OCI-LY3 (cell line): ENCODE data around the gene CPEB2.

Experiments
- H2AFZ ChIP-seq: fragments of 200-600, 300-600 bp; shearing (Covaris generic); 2 replicates; pipeline ENCODE4 v1.6.0; 2014; ENCODE audit warnings: antibody characterized with exemption, low read depth, low read length
- H3K27ac ChIP-seq: fragments of 200-600, 300-600 bp; sonication (generic); 2 replicates; pipeline ENCODE4 v1.5.1; 2014; ENCODE audit warnings: mild to moderate bottlenecking, low read length, moderate library complexity, mixed read lengths
- H3K27me3 ChIP-seq: fragments of 200-600, 300-600 bp; sonication (generic); 2 replicates; pipeline ENCODE4 v1.6.1; 2014; ENCODE audit warnings: low read depth, low read length, mixed read lengths
- H3K36me3 ChIP-seq: fragments of 200-600, 300-600 bp; sonication (generic); replicated peaks from 2 replicates; pipeline ENCODE3; 2014; ENCODE audit warnings: low read depth, low read length, mixed read lengths
- H3K4me1 ChIP-seq: fragments of 300-600, 200-600 bp; sonication (generic); 2 replicates; pipeline ENCODE4 v1.6.1; 2014; ENCODE audit warnings: low read length, mixed read lengths
- H3K4me2 ChIP-seq: fragments of 200-600, 300-600 bp; sonication (generic); 2 replicates; pipeline ENCODE4 v1.6.1; 2014; ENCODE audit warnings: low read length, mixed read lengths
- H3K4me3 ChIP-seq: fragments of 300-600, 200-600 bp; sonication (generic); 2 replicates; pipeline ENCODE4 v1.5.1; 2014; ENCODE audit warnings: antibody characterized with exemption, mild to moderate bottlenecking, low read length, moderate library complexity
- H3K79me2 ChIP-seq: fragments of 300-600, 200-600 bp; shearing (Covaris generic); 2 replicates; pipeline ENCODE4 v1.6.1; 2014; ENCODE audit warnings: mild to moderate bottlenecking, low read length, mixed read lengths
- H3K9ac ChIP-seq: fragments of 300-600, 200-600 bp; shearing (Covaris generic); 2 replicates; pipeline ENCODE4 v1.6.0; 2014; ENCODE audit warnings: mild to moderate bottlenecking, low read length, moderate library complexity
- H3K9me3 ChIP-seq: fragments of 200-600, 300-600 bp; shearing (Covaris generic); 2 replicates; pipeline ENCODE4 v1.6.1; 2014; ENCODE audit warnings: low read length, mixed read lengths; ENCODE audit not compliant: insufficient read depth
- H4K20me1 ChIP-seq: fragments of 200-600, 300-600 bp; sonication (generic); 2 replicates; pipeline ENCODE4 v1.6.1; 2016; ENCODE audit warnings: low read length, mixed read lengths; ENCODE audit not compliant: insufficient read depth
- EZH2phosphoT487 ChIP-seq: fragments of 200-600 bp; shearing (Covaris generic); IDR thresholded peaks from 2 replicates; pipeline ENCODE4 v1.6.1; 2018; ENCODE audit warnings: antibody characterized with exemption, mixed run types, low read depth
- TF ChIP-seq, protein P1 (sequence below): fragments of 200-600, 300-600 bp; sonication (generic); IDR thresholded peaks from 2 replicates; pipeline ENCODE4 v1.5.1; 2014; ENCODE audit warnings: antibody characterized with exemption, low read length, low read depth

Gene CPEB2

DNA sequence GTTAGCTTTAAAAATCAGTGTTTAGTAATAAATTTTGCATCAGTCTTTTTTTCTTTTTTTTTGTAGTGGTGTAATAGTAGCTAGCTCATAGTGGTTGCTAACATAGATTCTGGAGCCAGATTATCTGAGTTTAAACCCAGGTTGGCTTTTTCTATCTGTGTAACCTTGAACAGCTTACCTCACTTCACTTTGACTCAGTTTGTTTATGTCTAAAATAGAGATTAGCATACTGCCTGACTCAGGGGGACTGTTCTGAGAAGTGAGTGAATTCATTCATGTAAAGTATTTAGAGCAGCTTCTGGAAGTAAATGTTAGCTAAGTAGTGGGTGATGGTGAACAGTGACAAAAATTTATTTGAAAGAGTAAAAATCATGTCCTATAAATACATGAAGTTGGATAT, 32.9 kb downstream of the CPEB2 start:
- H3K36me3 ChIP-seq: peaks cover 15% of the 10 kb centered on the region
- no peak overlapping the region for H2AFZ ChIP-seq
- no peak overlapping the region for H3K4me2 ChIP-seq
- no peaks in the 10 kb centered on the region for H3K9me3 ChIP-seq
- TF ChIP-seq, protein P1, sequence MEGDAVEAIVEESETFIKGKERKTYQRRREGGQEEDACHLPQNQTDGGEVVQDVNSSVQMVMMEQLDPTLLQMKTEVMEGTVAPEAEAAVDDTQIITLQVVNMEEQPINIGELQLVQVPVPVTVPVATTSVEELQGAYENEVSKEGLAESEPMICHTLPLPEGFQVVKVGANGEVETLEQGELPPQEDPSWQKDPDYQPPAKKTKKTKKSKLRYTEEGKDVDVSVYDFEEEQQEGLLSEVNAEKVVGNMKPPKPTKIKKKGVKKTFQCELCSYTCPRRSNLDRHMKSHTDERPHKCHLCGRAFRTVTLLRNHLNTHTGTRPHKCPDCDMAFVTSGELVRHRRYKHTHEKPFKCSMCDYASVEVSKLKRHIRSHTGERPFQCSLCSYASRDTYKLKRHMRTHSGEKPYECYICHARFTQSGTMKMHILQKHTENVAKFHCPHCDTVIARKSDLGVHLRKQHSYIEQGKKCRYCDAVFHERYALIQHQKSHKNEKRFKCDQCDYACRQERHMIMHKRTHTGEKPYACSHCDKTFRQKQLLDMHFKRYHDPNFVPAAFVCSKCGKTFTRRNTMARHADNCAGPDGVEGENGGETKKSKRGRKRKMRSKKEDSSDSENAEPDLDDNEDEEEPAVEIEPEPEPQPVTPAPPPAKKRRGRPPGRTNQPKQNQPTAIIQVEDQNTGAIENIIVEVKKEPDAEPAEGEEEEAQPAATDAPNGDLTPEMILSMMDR: no peak
- TF ChIP-seq EZH2phosphoT487: no peak
- no peaks in the 10 kb centered on the region for H3K27me3 ChIP-seq
- H3K27ac ChIP-seq: no peak overlapping the region
- H4K20me1 ChIP-seq: no peaks in the 10 kb centered on the region
- H3K4me1 ChIP-seq: no peaks in the 10 kb centered on the region
- H3K4me3 ChIP-seq: no peak overlapping the region
- no peak overlapping the region for H3K9ac ChIP-seq
- no peaks in the 10 kb centered on the region for H3K79me2 ChIP-seq

DNA sequence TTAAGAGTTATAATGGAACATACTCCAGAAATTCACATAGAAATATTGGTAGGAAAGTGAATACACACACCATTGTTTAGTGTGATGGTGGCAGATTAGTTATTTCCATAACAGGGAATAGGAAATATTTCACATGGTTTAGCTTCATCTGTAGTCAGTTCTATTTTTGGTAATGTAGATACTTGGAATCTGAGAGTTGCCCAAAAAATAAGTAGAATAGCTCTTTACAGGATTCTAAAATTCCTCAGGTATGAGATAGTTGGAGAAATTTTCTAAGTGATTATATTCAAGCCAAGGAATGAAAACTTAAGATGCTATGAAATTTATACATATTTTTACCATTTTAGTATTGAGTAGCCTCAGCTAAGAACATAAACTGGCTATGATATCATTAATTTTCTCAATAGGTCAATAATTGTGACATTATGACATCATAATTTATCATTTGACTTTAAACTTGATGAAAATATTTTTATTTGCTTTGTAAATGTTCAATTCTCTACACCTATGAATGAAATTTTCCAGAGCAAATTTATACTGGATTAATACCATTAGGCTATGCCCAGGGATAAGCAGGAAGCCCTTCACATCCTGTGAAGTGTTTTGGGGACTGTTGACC, 35.8 kb downstream of the CPEB2 start:
- Histone ChIP-seq H3K4me2 (no peak overlapping the region), H3K4me3 (no peak overlapping the region), H3K9me3 (no peaks in the 10 kb centered on the region), H3K9ac (no peak overlapping the region), H3K36me3 (peaks cover 12% of the 10 kb centered on the region), H3K4me1 (no peaks in the 10 kb centered on the region), H3K79me2 (no peaks in the 10 kb centered on the region), H2AFZ (no peak overlapping the region), H4K20me1 (no peaks in the 10 kb centered on the region), H3K27me3 (no peaks in the 10 kb centered on the region), H3K27ac (no peak overlapping the region)
- TF ChIP-seq, protein P1: no peak
- no peak for TF ChIP-seq EZH2phosphoT487

DNA sequence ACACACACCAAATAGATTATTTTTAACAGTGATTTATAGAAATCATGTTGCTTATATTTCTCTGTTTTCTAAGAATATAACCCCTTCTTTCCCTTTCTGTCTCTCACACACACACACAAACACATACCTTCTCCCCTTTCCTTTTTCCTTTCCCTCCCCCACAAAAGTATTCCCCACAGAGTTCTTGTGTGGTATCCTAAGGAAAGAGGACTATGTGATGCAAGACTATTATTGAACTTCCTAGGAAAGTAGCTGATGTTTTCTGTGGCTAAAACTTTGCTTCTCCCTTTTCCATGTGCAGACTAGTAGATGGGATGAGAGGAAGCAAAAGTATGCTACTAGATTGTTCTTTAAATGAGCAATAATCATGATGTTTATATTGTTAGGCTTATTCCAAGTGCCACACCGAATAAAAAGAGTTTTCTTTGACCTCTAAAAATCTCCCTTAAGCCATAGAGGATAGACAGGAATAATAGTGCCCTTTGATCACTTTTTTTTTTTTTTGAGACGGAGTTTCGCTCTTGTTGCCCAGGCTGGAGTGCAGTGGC, 38.7 kb downstream of the CPEB2 start:
- Histone ChIP-seq H3K79me2 (no peaks in the 10 kb centered on the region), H4K20me1 (no peaks in the 10 kb centered on the region), H3K27me3 (no peaks in the 10 kb centered on the region), H3K4me2 (no peak overlapping the region), H3K27ac (no peak overlapping the region), H3K9ac (no peak overlapping the region), H3K4me3 (no peak overlapping the region), H3K36me3 (no peaks in the 10 kb centered on the region), H2AFZ (no peak overlapping the region), H3K4me1 (no peaks in the 10 kb centered on the region), H3K9me3 (no peaks in the 10 kb centered on the region)
- TF ChIP-seq, protein P1: no peak
- TF ChIP-seq EZH2phosphoT487: no peak

DNA sequence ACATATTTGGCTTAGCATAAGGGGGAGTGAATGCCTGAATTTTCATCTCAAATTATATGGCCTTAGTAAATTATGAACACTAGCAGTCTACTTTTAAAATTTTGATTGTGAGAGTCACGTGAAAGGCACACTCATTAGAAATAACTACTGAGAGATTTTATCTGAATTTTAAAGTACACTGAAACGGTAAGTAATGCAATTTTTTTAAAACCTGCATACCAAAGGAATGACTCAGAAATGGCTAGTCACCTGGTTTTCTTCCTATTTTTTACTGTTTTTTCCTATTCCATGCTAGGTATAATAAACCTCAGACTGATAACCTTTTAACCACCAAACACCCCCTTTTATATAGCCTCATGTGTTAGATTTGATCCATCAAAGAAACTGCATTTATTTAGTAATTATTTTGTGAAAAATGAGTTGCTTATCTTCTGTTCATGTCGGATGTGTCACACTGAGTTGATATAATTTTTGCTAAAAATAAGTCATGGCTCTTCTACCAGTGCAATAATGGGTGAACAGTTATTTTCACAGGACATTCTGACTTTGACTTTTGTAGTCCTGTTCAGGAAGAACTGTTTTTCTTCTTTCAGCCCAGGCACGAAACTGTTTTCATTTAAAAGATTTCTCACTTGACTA, 40.4 kb downstream of the CPEB2 start:
- Histone ChIP-seq H3K27ac (no peak overlapping the region), H3K9me3 (no peaks in the 10 kb centered on the region), H3K36me3 (no peaks in the 10 kb centered on the region), H3K4me1 (no peaks in the 10 kb centered on the region), H3K4me2 (no peak overlapping the region), H3K27me3 (no peaks in the 10 kb centered on the region), H4K20me1 (no peaks in the 10 kb centered on the region), H3K4me3 (no peak overlapping the region), H2AFZ (no peak overlapping the region), H3K9ac (no peak overlapping the region), H3K79me2 (no peaks in the 10 kb centered on the region)
- TF ChIP-seq, protein P1: no peak
- no peak for TF ChIP-seq EZH2phosphoT487
